GM11168 (cell line): Measurements from ENCODE around the gene A2M.

Experiments
- in situ Hi-C: fragments of 300-500 bp; cut with MboI; formaldehyde crosslinking; loops from one replicate; pipeline ENCODE4 v1.12.0; 2022; ENCODE audit warnings: low sequenced_read_pairs; ENCODE audit not compliant: unreplicated experiment

Gene A2M

DNA sequence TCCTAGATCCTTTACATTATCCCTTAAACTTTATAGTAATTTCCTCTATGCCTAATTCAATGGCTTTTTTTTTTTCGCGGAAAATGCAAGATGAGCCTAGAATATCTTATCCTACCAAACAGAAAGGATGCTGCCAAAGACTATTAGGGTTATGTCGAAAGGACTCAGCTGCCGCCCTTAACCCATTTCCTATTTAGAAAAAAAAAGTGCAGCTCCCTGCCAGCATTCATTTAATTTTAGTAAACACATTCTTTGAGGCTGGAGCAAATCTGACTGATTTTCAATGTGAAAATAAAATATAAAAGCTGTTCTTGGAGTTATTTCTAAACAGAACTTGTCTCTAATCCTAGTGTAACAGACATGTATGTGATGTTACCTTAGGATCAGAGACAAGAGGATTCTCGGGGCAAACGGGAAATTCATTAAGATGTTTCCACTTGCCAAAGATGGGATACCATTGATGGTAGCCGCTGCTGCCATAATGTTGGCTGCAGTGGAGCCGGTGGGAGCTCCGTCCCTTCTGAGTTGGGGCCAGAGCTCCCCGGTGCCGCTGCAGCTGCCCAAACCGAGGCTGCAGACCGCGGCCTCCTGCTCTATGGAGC, 8.2 kb upstream of the A2M start:
- in situ Hi-C loops: no loop called here

GRCh38 chr12:9122091-9122609, 6.4 kb upstream of the A2M start:
- in situ Hi-C loops: no loop called here

DNA sequence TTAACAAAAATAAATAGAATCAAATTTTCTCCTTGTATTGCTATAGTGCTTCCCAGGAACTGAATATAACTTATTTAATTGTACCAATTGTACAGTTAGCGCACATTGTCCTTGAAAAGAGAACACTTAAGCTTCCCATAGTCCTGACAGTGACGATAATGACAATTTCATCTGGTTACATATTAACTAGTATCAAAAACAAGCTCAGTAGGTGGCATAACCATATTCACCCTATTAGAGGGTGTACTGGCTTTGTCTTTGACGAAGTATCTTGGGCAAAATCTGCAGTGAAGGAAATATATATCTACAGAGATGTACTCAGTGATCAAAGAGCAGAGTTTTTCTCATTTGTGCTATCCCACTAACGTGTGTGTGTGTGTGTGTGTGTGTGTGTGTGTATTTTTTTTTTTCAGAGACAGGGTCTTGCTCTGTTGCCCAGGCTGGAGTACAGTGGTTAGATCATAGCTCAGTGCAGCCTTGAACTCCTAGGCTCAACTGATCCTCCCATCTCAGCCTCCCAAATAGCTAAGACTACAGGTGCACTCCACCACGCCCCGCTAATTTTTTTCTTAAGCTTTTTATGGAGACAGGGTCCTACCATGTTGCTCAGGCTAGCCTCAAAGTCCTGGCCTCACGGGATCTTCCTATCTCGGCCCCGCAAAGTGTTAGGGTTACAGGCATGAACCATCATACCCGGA, 4.9 kb upstream of the A2M start:
- in situ Hi-C loops: no loop called here

GRCh38 chr12:9118158-9118557, 2.4 kb upstream of the A2M start:
- in situ Hi-C loops: no loop called here

DNA sequence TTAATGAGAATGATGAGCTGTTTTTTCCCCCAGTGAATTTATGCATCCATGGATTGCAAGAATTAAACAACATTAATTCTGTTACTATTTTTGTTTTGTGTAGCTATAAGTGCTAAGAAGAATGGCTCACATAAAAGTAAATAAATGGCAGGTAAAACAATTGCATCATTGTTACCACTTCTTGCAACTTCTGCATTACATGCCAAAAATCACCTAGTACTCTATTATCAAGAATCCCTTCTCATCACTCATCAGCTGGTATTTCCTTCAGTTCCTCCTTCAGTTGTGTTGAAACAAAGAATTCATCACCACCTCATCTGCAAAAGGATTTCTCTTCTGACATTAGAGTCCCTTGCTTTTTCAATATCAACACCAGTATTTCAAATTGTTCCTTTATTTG, 773 bp downstream of the A2M start:
- in situ Hi-C loops: no loop called here

- in situ Hi-C loops: no loop called here
Measured at GRCh38 chr12:9113987-9114309, 1.8 kb downstream of the A2M start.

- in situ Hi-C loops: no loop called here
Measured at GRCh38 chr12:9113296-9113986, 2.3 kb downstream of the A2M start.

GRCh38 chr12:9112076-9112853, 3.5 kb downstream of the A2M start:
- in situ Hi-C loops: no loop called here

DNA sequence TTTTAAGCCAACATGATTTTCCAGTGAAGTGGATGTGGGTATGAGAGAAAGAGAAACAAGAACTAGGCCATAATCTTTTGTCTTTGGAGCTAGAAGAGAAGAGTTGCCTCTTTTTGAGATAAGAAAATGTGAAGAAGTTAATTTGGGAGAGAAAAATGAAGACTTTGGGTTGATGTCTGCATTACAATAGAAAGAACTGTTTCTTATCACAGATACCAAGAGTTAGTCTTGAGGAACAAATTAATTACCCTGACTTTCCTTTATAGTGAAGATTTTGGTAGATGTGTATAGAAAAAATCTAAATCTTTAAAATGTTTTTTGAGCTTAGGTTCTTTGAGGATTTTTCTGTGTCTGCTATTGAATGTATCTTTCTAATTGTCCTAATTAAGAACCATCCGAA, 4.2 kb downstream of the A2M start:
- in situ Hi-C loops: no loop called here

DNA sequence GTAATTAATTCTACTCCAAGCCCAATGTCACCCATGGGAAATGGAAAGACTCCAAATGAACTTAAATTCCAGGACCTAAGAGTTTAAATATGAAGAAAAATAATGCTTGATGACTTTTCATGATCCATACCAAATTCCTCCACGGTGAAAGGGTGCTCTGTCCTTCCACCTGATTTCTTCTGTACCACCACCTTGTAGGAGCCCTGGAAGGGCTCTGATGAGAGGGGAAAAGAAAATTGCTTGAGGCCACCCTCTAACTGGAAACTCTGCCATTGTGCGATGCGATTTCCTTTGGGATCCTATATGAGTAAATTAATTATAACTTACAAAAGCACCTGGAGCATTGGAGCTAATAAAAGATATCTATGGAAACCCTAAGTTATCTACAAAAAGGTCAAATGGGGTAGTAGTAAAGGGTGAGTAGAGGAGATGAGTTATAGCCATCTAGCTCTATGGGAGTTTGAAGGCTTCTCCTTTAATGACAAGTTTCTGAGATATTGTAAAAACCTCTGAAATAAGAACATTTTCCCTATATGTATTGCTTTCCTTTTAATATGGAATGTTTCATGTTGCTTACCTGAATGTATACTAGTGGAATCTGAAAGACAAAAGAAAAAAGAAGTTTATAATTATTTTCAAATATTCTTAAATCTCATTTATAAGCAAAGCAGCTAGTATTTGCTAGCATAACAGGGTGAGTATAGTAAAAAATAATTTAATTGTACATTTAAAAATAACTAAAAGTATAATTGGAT, 5.8 kb downstream of the A2M start:
- in situ Hi-C loops: no loop called here

DNA sequence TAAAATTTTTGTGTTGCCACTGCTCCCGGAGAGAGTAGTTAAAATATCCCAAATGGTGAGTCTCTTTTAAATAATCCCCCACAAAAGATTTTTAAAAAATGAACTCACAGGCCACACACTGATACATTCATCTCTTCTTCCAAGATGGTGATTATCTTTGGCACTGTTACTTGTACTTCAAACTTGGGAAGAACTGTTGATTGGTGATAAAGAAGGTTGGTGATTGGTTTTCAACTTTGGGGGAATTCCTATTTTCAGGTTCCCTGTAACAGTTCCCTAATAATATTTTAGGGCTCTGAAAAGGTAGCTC, 6.6 kb downstream of the A2M start:
- in situ Hi-C loops: no loop called here

DNA sequence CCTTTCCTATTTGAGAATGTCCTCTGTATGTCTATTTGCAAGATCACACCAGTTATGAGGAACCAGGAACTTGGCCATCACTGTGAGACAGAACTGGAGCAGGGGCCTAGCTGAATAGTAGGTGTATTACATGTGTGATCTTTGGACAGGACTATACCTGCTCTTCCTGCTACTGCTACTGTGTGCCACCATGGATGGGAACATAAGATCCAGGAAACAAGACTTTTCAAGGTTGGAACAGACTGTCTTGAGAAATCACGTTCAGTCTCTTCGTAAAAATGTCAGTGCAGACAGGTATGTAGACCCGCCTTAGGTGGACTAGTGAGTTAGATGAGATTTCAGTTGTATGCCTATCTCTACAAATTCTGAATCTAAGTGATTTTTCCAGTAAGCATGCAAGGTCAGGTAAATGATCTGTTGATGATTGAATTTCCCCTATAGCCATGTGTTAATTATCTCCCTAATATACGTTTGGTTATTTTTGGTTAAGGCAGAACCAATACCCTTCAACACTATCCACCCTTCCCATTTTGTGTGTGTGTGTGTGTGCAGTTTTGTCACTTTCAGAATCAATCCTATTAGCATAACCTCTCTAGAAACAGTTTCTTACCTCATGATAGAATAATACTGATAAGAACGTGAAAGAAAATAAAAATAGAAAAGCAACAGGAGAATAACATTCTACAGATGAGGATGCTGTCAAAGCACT, 7.1 kb downstream of the A2M start:
- in situ Hi-C loops: no loop called here

DNA sequence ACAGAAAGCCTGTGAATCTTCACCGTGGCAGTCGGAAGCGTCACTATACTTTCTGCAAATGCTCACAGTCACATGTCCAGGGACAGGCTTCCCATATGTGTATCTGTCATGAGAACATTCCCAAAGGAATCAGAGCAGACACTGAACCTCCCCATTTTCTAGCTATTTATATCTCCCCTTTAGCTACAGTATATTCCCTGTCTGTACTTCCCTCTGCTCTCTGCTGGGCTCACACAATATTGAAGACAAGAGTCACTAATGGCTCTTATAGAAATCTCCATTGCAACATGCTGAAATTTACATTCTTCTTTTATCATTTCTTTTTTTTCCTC, 8.2 kb downstream of the A2M start:
- in situ Hi-C loops: no loop called here

- in situ Hi-C loops: no loop called here
Measured at GRCh38 chr12:9106610-9107541, 8.8 kb downstream of the A2M start.

DNA sequence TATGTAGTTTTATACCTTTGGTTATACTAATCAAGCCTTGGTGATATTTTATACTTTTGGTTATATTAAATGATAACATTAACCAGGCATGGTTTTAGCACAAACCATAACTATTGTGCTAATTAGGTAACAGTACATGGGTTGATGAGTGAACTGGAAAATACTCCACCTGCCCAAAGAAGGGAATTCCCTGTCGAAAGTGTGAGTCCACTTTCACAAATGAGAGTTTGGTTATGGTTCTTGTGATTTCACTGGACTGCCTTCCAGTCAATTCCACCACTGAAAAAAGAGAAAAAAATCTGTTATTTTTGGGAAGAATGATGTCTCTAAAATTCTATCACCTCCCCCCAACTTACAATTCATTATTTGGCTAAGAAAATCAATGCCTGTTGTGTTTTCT, 9.7 kb downstream of the A2M start:
- in situ Hi-C loops: no loop called here

- in situ Hi-C loops: no loop called here
Measured at GRCh38 chr12:9104767-9105423, 10.8 kb downstream of the A2M start.

- in situ Hi-C loops: no loop called here
Measured at GRCh38 chr12:9104087-9104486, 11.6 kb downstream of the A2M start.

DNA sequence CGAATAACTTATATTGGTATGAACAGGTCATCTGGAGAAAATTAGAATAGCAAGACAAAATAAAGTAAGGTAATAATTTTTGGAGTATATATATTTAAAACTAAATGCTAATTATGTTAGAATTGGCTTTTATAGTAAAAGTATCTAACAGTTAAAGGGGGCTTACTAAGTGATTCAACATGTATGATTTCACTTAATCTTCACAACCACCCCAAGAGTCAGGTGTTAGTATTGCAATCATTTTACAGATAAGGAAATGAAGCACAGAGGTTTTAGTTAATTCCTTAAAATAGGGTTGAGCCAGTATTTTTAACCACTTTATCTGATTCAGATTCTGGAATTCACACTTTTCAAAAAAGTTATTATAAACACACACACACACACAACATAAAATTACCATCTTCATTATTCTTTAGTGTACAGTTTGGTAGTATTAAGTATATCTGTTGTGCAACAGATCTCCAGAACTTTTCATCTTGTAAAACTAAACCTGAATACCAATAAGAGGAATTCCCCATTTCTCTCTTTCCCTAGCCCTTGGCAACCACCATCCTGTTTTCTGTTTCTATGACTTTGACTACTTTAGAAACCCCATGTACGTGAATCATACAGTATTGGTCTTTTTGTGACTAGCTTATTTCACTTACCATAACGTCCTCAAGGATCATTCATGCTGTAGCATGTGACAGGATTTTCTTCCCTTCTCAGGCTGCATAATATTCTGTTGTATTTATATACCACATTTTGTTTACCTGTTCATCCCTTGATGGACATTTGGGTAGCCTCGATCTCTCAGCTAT, 12.5 kb downstream of the A2M start:
- in situ Hi-C loops: no loop called here
